Type B pancreatic cell (in vitro differentiated cells): ENCODE results near the gene KRT13. TPM values are rescaled to one million over a fixed set of nuclear protein-coding genes. Genes with fewer than 3 reads are reported as not detected.

Source experiments
- DNase-seq: peaks from one replicate; pipeline ENCODE4 v3.0.0; 2021; ENCODE audit warnings: mixed read lengths; ENCODE audit not compliant: unreplicated experiment; ENCODE audit errors: extremely low spot score
- H3K27ac Mint-ChIP-seq: 2 replicates; pipeline ENCODE4 v1.8.0; 2021; ENCODE audit warnings: mild to moderate bottlenecking, mixed read lengths
- H3K27me3 Mint-ChIP-seq: 2 replicates; pipeline ENCODE4 v1.8.0; 2021; ENCODE audit warnings: mixed read lengths
- H3K36me3 Mint-ChIP-seq: 2 replicates; pipeline ENCODE4 v1.8.0; 2021; ENCODE audit warnings: mixed read lengths
- H3K4me1 Mint-ChIP-seq: one replicate; pipeline ENCODE4 v1.8.0; 2021; ENCODE audit warnings: mixed read lengths; ENCODE audit not compliant: unreplicated experiment
- H3K4me3 Mint-ChIP-seq: 2 replicates; pipeline ENCODE4 v1.8.0; 2021; ENCODE audit warnings: mild to moderate bottlenecking, mixed read lengths
- H3K9me3 Mint-ChIP-seq: 2 replicates; pipeline ENCODE4 v1.8.0; 2021; ENCODE audit warnings: mixed read lengths
- total RNA-seq: library from RNA; stranded (reverse); gene quantifications from 2 replicates; pipeline ENCODE4 v1.2.1, GENCODE V29; 2021; ENCODE audit warnings: low replicate concordance
- TF ChIP-seq, protein P1 (sequence below): fragments of 200-600 bp; sonication (generic); conservative IDR thresholded peaks from 2 replicates; pipeline ENCODE4 v1.5.0; 2021; ENCODE audit warnings: antibody characterized with exemption, mild to moderate bottlenecking

KRT13 gene
- total RNA-seq, 1 donor from 2014 or later = 869 TPM

DNA sequence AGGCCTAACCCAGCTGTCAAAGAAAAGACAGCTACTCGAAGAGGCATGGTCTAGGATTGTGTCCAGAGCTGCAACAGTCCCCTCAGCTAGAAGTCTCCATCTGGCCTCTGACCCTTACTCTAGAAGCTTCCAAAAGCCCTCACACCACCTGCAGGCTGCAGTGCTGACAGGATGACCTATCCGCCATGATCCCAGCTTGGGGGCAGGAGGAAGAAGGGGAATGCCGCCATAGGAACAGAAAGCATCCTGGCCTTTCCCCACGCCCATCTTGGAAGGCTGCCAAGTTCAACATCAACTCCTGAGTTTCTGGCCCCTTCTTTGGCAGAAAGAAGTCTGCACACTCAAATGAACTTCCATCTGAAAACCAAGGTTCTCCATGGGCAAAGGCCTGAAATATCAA is 12.6 kb downstream of the KRT13 start:
- peak overlapping the region; percentile 16 for H3K4me3 Mint-ChIP-seq

DNA sequence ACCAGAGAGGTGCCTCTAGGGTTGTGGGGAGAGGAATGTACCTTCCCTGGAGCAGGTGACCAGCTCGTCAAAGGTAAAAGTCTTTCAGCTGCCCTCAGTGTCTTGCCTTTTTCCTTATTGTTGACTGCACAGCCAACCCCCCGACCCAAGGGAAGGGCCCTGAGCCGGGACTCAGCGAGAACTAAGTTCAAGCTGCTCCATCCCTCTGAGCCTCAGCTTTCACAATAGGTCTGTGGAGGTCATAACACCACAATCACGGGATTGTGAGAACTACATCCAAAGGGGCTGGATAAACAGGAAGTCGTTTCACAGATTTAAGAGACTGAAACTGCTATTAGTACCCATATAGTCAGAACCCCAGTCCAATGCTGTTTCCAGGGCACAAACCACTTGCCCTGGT is 13.1 kb downstream of the KRT13 start:
- H3K36me3 Mint-ChIP-seq = no peaks in the 10 kb centered on the region
- no peak for DNase-seq
- TF ChIP-seq, protein P1, sequence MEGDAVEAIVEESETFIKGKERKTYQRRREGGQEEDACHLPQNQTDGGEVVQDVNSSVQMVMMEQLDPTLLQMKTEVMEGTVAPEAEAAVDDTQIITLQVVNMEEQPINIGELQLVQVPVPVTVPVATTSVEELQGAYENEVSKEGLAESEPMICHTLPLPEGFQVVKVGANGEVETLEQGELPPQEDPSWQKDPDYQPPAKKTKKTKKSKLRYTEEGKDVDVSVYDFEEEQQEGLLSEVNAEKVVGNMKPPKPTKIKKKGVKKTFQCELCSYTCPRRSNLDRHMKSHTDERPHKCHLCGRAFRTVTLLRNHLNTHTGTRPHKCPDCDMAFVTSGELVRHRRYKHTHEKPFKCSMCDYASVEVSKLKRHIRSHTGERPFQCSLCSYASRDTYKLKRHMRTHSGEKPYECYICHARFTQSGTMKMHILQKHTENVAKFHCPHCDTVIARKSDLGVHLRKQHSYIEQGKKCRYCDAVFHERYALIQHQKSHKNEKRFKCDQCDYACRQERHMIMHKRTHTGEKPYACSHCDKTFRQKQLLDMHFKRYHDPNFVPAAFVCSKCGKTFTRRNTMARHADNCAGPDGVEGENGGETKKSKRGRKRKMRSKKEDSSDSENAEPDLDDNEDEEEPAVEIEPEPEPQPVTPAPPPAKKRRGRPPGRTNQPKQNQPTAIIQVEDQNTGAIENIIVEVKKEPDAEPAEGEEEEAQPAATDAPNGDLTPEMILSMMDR = no peak
- H3K4me1 Mint-ChIP-seq = peaks cover 16% of the 10 kb centered on the region
- no peak overlapping the region for H3K27ac Mint-ChIP-seq
- no peak overlapping the region for H3K4me3 Mint-ChIP-seq
- no peaks in the 10 kb centered on the region for H3K27me3 Mint-ChIP-seq
- H3K9me3 Mint-ChIP-seq = no peaks in the 10 kb centered on the region

More for the DNA sequence above, 12.6 kb downstream of the KRT13 start:
- Mint-ChIP-seq H3K36me3 (no peaks in the 10 kb centered on the region), H3K9me3 (no peaks in the 10 kb centered on the region), H3K4me1 (peaks cover 16% of the 10 kb centered on the region), H3K27me3 (no peaks in the 10 kb centered on the region), H3K27ac (peak overlapping the region; percentile 32)
- no peak for DNase-seq
- TF ChIP-seq, protein P1 = no peak

DNA sequence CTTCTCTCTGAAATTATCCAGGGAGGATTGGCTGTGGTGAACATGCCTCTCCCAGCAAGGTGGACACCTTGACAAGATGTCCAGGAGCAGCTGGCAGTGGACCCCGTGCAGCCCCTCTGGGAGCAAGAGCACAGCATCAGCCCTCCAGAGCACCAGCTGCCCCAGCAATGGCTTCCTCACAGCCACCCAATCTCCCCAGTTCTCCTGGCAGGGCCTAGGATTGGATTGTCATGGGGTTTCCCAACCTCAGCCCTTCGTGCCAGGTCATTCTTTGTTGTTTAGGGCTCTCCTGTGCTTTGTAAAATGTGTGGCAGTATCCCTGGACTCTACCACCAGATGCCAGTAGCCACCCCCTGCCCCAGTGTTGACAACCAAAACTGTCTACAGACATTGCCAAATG is 13.9 kb downstream of the KRT13 start:
- no peaks in the 10 kb centered on the region for H3K36me3 Mint-ChIP-seq
- no peaks in the 10 kb centered on the region for H3K9me3 Mint-ChIP-seq
- H3K4me1 Mint-ChIP-seq = peaks cover 16% of the 10 kb centered on the region
- H3K27me3 Mint-ChIP-seq = no peaks in the 10 kb centered on the region
- no peak for DNase-seq
- H3K27ac Mint-ChIP-seq = no peak overlapping the region
- TF ChIP-seq, protein P1 = no peak
- no peak overlapping the region for H3K4me3 Mint-ChIP-seq

DNA sequence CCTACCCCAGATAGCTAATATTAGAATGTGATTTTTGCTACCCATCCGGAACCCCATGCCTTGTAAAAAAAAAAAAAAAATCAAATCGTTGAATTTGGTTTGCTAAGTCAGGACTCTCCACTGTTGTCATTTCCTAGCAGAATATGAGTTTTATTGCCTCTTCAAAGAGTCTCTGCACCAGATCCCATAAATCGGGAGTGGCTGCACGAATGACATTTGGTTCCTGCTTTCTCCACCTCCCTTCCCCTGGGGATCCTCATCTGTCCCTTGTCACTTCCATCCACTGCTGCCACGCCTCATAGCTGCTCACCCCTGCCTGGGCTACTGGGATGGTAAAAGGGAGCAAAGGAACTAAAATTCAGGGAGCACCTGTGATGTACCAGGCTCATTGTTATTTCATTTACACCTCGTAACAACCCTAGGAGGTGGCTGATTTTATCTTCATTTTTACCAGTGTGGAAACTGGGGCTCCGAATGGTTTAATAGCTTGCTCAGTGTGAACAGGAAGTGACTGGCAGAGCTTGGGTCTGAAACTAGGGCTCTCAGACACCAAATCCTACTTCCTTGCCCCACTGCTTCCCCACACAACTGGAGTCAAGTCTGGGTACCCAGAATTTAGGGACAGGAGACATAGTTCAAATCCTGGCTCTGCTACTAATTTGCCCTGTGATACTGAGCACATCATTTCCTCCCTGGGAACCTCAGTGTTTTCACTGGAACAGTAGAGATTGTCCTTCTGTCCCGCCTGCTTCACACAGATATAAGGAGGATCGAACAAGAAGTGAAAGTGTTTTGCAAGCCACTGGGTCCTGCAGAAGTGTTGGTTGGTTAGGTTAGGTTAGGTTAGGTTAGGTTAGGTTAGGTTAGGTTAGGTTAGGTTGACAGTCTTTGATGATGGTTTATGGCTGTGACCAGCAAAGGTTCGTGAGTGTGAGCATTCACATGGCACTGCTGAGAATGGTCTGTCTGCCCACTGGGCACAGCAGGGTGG is 15.1 kb downstream of the KRT13 start:
- H3K27me3 Mint-ChIP-seq = no peaks in the 10 kb centered on the region
- H3K27ac Mint-ChIP-seq = no peak overlapping the region
- no peaks in the 10 kb centered on the region for H3K9me3 Mint-ChIP-seq

DNA sequence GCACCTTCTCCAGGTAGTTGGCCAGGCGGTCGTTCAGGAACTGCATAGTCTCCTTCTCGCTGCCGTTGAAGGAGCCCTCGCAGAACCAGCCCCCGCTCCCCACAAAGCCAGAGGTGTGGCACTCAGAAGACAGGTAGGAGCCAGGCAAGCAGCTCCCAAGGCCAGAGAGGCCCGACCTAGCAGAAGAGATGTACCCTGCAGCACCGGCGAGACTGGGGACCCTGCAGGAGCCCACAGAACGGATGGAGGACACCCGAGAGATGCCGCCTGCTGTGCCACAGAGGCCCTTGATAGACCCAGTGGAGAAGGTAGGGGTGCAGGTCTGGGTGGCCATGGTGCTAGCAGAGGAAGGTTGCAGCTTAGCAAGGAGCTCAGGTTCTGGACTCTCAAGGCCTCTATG is 15.9 kb downstream of the KRT13 start, which contains the start of gene KRT36:
Gene KRT36, minus strand, starts transcription at position 380 of the 400 bp plus-strand sequence. Its CDS starts 46 bp downstream, at position 334.
- TF ChIP-seq, protein P1 = no peak
- no peak within 1 kb of the TSS for H3K4me3 Mint-ChIP-seq
- no peaks in the 10 kb centered on the region for H3K36me3 Mint-ChIP-seq
- no peak within 1 kb of the TSS for H3K27ac Mint-ChIP-seq
- no peaks in the 10 kb centered on the region for H3K9me3 Mint-ChIP-seq
- peaks cover 16% of the 10 kb centered on the region for H3K4me1 Mint-ChIP-seq
- H3K27me3 Mint-ChIP-seq = no peaks in the 10 kb centered on the region
- DNase-seq = no peak

More for the DNA sequence above, 15.1 kb downstream of the KRT13 start:
- Mint-ChIP-seq H3K4me3 (no peak overlapping the region), H3K4me1 (peaks cover 16% of the 10 kb centered on the region), H3K36me3 (no peaks in the 10 kb centered on the region)
- DNase-seq = no peak
- TF ChIP-seq, protein P1 = no peak
